ENCODE measurements around the gene SLC22A23.

GRCh38 chr6:3348821-3349220 is 108.0 kb downstream of the SLC22A23 start:
- no peak for TF ChIP-seq CTCF (IDR thresholded peaks at IDR 0.05; ENCODE audit: insufficient read depth, low read depth, low read length)
- no peak for TF ChIP-seq EZH2 (IDR thresholded peaks at IDR 0.05; ENCODE audit: insufficient read depth, low read length)
